GM18511 (cell line): ENCODE measurements around the gene SPECC1L.

Source experiments
- ATAC-seq: cut with Tn5 transposase; IDR thresholded peaks from one replicate; pipeline ENCODE4 v1.9.1; 2021; ENCODE audit warnings: mild to moderate bottlenecking, moderate library complexity; ENCODE audit not compliant: unreplicated experiment

Gene SPECC1L

DNA sequence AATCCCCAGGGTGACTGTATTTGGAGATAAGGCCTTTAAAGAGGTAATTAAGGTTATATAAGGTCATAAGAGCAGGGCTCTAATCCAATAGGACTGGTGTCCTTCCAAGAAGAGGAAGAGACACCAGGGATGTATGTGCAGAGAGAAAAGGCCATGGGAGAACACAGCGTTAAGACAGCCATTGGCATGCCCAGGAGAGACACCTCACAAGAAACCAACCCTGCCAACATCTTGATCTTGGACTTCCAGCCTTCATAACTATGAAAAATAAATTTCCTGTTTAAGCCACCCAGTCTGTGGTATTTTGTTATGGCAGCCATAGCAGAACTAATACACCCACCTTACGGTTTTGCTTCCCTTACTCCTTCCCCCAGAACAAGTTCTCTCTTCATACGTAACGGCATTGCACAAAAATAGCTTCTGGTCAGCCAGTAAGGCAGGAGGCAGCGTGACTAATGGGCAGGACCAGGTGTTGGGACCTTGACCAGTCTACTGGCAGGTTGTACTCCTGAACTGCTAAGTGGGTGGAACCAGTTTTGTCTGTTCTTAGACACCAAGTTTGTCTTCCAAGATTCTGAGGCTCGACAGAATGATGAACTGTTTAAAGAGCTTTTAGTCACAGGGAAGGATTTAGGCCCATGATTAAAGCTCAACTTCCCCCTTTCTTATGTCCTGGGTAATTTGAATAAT, 192.6 kb downstream of the SPECC1L start:
- no peak for ATAC-seq

DNA sequence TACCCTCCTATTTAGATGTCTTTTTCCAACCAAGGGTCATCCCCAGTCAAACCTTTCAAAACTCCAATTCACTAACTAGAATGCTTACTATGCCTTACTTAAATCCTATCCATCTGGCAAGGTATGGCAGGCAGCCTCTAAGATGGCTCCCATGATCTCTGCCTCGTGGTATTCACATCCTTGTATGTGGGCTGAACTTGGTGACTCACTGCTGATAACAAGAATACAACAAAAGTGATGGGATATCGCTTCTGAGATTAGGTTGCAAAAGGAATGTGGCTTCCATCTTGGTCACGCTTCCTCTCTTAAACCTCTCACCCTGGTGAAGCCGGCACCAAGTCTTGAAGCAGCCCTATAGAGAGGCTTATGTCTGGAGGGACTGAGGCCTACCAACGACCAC, 194.9 kb downstream of the SPECC1L start:
- ATAC-seq, result no peak

DNA sequence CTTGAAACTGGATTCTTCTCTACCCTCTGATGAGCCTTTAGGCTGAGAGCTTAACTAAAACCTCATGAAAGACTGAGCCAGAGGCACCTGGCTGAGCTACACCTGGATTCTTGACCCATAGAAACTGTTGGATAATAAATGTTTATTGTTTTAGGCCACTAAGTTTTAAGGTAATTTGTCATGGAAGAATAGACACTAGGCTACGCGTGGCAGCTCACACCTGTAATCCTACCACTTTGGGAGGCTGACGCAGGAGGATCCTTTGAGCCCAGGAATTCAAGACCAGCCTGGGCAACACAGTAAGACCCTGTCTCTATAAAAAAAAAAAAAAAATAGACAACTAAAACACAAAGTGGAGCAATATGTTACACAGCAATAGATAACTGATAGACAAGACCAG, 195.3 kb downstream of the SPECC1L start:
- ATAC-seq, result no peak

DNA sequence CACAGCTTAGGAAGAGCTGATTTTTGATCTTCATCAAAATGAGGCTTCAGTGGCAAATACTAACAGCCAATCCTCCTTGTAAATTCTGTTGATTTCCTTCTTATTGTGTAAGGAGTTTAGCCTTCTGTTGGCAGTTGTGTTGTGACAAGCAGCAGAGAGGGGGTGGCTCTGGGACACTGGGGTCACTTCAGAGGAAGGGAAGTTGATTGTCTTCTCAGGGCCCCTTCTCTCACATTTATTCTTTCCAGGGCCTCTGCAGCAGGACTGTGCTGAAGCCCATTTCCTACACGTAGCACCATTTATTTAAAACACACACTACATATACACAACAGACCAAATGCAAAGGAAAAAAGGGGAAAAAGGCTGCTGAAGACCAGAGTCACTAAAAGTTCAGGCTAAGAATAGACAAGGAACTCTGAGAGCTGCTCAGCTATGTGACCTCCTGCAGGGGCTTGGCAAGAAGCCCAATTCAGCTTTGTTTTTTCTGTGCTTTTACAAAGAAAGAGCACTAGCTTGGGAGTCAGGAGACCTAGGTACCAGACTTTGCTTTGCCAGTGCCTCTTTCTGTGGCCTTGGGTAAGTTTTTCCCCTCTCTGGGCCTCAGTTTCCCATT, 196.2 kb downstream of the SPECC1L start:
- ATAC-seq, result no peak

DNA sequence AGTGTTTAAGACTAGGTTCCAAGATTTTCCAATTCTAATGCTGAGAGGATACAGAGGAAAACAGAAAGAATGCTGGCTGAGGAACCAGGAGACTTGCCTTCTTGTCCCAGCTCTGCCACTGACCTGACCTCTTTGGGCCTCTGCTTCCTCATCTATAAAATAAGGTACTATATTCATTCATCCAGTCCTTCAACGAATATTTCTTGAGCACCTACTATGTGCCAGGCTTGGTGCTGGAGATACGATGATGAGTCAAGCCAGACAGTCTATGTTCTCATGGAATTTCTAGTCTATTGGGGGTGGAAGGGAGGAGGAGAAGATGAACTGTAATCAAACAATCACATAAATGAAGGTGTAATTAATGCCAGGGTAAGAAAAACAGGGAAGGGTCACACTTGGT, 196.7 kb downstream of the SPECC1L start:
- ATAC-seq, result no peak
